Measurements from ENCODE around the gene RWDD1. TPM values are rescaled to one million over a fixed set of nuclear protein-coding genes. Genes with fewer than 3 reads are reported as not detected.

The RWDD1 gene, protein sequence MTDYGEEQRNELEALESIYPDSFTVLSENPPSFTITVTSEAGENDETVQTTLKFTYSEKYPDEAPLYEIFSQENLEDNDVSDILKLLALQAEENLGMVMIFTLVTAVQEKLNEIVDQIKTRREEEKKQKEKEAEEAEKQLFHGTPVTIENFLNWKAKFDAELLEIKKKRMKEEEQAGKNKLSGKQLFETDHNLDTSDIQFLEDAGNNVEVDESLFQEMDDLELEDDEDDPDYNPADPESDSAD
- 10 to 100 TPM; 29.1 to 29.5 TPM for total RNA-seq
- long read RNA-seq, full-length matches to known transcripts = 14 of 29 reads
- long read RNA-seq, partial matches to known transcripts = 15 of 29 reads
- long read RNA-seq, other reads (novel, unspliced or antisense) = 0 of 29 reads

DNA sequence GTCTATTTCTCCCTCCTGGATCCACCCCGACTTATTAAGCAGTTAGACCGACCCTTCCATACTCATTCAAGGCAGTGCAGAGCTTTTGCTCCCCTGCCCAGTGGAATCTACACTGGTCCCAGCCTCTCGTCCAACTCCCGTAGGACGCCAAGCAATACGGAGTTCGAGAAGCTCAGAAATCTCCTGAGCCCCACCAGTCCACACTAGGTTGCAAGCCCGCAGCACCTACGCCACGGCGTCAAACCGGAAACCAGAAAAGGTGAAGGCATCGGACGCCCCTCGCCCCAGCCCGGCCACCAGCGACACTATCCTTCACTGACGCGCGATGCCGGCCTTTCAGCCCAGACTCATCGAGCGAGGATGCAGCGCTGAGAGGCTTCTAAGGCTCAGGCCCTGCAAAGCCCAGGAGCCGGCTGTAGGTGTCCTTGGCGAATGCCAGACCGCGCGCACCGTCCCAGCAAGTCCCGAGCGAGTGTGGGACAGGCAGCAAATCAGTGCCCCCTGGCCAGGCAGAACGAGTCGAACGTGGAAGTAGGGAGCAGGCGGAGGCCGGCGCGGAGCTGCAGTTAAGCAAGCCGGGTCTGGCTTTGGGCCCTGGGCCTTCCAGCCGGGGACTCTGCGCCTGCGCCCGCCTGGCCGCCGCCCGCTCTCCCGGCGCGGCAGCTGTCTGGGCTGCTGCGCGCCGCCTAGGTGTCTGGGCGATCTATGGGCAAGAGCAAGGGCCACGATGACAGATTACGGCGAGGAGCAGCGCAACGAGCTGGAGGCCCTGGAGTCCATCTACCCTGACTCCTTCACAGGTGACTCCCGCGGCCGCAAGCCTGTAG lies at the start of gene RWDD1:
TSS of gene RWDD1 (plus strand) at position 649 of the 827 bp plus-strand sequence. CDS start at position 728, 79 bp downstream.
- peak; percentile 96 for ATAC-seq
- peak; percentile 98 to 99 for DNase-seq
- intact Hi-C loops (cut with DNase I, micrococcal nuclease) = no loop called here

DNA sequence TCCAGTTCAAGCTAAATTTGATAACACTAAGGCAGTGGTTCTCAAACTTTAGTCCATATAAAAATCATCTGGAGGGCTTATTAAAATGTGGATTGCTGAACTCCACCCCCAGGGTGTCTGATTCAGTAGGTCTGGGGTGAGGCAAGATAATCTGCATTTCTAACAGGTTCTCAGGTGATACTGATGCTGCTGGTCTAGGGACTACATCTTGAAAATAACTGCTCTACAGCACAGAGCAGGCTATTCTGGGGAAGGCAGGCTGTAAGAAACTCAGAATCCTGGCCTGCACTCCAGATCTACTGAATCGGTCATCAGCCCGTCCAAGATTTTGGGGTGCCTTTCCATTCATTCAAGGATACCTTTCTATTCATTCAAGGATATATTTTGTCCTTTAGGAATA lies 48.4 kb upstream of the RWDD1 start:
- ATAC-seq (no peak), DNase-seq (no peak)
- intact Hi-C loops (cut with DNase I, micrococcal nuclease) = no loop called here

DNA sequence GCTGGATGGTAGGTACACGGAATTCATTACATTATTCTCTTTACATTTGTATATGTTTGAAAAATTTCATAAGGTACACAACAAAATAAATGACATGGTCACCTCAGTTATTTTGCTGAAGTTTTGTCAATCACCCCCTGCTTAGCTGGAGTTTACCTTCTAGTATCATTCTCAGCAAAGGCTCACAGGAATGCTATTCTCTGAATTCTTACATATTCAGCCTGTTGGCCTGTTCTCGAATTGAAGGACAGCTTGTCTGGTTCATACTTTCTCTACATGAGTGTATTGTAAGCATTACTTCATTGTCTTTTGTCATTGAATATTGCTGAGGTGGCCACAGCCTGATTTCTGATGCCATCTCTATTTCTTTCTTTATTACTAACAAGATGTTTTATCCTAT lies 47.1 kb upstream of the RWDD1 start:
- DNase-seq (no peak), ATAC-seq (no peak)
- intact Hi-C loops (cut with DNase I, micrococcal nuclease) = no loop called here

DNA sequence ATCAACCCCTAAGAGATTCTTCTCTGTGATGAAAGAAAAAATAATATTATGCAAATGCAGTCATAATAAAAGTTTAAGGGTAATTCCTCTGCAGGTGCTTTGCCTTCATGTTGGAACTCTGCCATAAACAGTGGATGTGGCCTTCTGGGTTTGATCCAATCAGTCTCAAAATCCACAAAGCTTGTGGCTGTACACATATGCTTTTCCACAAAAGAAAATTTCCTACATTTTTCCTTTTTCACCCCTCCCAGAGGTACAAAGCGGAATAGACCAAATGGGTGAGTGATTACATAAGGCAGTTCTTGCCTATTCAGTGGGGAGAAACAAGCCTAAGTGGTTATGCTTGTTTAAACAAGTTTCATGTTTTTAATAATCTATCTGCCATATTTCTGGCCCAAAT lies 43.2 kb upstream of the RWDD1 start:
- no peak for ATAC-seq
- no peak for DNase-seq
- intact Hi-C loops (cut with DNase I, micrococcal nuclease) = no loop called here

DNA sequence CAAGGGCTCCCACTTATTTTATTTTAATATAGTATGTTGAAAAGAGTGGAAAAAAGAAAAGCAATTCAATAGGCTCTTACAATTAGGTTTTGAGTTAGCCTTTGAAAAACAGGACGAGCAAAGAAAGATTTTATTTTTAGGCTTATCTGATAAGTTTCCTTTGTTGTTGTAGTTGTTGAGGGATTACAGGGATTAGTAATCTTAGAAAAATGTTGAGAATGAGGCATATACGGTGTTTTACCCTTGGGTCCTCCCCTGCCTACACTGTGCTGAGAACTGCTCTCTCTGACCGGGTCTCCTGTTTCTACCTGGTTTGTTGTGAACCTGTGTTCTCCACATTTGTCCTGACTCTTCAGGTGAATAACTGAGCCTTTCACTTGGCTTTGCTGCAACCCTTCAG lies 42.5 kb upstream of the RWDD1 start:
- DNase-seq (no peak), ATAC-seq (no peak)
- intact Hi-C loops (cut with DNase I, micrococcal nuclease) = no loop called here

DNA sequence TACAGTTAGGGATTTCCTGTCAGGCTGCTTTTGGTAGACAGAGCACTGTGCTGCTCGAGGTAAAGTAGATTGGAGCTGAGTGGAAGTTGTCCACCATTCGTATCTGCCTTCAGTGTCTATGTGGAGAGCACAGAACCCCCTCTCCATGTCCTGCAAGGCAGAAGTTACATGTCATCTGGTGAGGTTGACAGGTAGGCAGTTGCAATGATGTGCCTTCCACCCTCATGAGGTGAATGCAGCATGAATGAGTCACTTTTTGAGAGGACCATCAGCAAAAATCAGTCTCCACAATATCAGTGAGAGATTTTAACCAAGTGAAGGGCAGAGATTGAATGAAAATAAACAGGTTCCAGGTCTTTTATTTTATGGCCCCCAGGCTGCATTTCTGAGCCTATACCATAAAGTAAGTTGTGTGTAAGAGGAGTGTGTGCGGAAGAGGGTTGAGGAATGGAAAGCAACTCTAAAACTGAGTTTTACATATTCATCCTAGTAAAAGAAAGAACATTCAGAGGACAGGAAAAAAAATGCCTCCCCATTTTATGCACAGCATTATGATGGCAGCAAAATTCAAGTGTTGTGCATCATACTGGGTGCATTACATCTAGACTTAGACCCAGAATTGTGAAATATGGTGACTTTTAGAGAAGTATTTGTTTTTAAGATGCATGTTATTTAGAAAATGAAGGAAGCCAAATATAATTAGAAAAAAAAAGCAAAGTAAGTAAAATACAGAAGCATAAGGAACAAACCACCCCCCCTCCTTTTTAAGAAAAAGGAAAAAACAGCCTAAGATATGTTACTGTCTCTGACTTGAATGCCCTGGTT lies 41.6 kb upstream of the RWDD1 start:
- intact Hi-C loops (cut with DNase I, micrococcal nuclease) = no loop called here
- DNase-seq = no peak
- ATAC-seq = no peak

DNA sequence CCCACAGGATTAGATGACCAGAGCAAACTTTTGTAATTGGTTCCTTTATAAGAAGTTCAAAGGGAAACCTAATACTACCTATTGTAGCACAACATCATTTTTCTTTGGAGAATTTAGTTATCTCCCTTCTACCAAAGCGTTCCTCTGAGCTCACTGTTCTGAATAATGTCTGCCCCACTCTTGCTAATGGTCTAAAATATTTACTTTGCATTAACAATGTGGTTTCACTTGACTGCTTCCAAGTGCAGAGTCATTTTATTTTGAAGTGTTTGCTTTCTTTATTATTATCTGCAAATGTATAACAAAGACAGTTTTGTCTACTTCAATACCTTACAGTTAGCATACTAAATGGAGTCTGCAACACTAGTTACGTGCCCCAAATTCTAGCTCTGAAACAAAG lies 40.9 kb upstream of the RWDD1 start:
- ATAC-seq (no peak), DNase-seq (no peak)
- intact Hi-C loops (cut with DNase I, micrococcal nuclease) = no loop called here

DNA sequence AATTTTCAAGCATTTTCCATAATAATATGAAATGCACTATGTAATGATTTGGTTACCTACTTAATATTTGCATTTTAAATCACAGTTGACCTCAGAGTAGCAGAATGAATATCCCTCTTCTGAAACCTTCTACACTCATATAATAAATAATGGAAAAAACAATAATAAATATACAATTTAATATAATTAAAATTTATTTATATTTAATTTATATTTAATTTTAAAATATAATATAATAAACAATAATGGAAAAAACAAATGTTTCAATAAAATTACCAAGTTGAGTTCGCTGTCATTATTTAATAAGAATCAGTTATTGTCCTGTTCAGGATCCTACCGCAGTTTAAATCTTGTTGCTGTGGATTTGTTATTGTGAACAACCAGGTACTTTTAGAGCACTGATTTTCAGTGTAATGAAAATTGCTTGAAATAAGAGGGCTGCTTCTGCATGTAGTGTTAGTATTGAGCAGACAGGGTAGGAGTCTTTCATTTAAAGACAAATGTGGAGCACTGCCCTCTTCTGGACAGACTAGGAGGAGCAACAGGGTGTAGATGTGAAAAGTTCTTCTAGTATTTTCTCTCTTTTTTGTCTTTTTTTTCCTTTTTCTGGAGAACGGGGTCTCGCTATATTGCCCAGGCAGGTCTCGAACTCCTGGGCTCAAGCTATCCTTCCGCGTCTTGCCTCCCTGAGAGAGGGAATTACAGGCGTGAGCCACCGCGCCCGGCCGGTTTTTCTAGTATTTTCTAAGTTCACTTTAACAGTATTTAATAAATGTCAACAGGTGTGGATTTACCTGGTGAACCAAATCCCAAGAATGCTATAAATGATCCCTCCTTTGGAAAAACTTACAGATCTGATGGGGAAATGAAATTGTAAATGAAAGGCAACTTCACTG lies 39.4 kb upstream of the RWDD1 start:
- ATAC-seq = peak; percentile 75
- DNase-seq = peak; percentile 32 to 59
- intact Hi-C loops (cut with DNase I, micrococcal nuclease) = no loop called here

DNA sequence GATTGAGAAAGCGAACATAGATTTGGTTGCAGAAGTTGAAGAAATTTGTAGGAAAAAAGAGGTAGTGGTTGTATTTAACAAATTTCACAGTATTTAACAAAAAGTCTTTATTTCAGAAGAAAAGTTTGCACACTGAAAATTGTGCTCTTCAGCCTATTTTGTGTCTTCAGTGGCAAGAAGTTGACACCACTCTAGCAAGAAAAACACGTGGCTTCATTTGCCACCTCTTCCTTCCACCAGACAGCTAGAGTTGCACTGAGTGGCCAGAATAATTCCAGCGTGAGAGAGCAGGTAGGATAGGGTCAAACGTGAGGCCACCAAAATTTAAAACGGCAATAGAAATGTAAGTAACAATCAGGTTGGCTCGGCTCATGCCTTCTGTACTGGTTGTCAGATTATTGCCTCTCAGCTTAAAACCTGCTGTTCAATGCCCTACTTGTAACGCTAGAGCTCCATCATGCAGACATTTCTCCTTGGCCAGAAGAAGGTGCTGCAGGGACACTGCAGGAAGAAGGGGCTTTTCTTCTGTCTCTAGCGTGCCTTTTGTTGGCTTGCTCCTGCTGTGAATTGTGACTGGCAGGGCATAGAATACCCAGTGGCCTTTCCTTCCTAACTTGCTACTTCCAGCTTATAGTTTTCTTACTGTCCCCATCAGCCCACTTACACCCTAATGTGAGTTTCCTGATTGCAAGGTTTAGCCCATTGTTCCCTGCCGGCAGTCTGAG lies 37.9 kb upstream of the RWDD1 start:
- ATAC-seq (no peak), DNase-seq (no peak)
- intact Hi-C loops (cut with DNase I, micrococcal nuclease) = no loop called here

DNA sequence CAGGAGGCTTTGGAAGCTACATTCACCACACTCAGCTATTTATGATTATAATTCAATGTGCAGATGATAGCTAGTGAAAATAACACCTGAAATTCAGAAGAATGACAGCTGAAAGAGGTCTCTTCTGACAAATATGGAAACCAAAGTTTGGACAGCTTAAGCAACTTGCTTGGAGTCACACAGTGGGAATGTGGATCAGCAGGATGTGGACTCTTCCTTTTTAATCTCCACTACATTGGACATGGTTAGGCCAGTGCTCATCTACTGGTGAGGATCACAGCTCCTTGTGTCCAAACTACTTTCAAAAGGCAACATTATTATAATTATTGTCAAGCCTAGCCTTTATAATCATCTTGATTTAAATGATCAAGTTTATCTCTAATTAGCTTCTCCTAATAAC lies 36.2 kb upstream of the RWDD1 start:
- intact Hi-C loops (cut with DNase I, micrococcal nuclease) = no loop called here
- no peak for ATAC-seq

DNA sequence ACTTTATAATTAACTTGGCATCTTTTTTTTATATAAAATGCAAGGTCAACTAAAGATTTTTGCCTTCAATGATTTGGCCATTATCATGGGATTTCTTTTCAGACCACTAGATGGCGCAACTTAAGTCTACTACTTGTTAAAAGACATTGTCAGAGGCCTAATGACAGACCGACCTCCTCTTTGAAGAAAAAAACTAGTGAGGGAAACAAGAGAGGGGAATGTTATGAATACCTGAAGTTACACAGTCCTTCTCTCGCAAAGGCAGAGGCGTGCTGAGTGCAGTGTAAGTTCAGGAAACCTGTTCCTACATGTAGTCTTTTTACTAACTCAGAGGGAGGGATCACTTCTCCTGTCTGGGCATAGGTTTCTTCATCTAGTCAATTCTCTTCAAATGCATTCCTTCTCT lies 35.1 kb upstream of the RWDD1 start:
- intact Hi-C loops (cut with DNase I, micrococcal nuclease) = no loop called here
- DNase-seq = no peak
- ATAC-seq = no peak

More for the DNA sequence above, 36.2 kb upstream of the RWDD1 start:
- DNase-seq = no peak

DNA sequence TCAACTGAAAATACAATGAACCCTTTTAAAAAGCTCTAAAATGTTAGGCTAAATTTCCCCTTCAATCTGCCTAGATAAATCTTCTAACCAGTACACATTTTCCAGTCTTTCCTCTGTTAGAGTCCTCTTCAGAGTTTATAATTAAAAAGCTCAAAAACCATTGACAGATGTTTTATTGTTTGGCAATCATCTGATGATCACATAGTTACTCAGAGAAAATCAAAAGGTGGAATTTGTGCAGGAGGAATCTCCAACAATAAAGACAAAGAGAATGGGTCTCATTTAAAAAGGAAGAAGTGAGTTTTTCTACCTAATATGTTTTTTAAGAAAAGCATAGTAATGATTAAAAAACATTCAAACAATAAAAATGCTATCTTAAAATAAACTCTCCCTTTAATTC lies 28.9 kb upstream of the RWDD1 start:
- ATAC-seq (no peak), DNase-seq (no peak)
- intact Hi-C loops (cut with DNase I, micrococcal nuclease) = no loop called here

DNA sequence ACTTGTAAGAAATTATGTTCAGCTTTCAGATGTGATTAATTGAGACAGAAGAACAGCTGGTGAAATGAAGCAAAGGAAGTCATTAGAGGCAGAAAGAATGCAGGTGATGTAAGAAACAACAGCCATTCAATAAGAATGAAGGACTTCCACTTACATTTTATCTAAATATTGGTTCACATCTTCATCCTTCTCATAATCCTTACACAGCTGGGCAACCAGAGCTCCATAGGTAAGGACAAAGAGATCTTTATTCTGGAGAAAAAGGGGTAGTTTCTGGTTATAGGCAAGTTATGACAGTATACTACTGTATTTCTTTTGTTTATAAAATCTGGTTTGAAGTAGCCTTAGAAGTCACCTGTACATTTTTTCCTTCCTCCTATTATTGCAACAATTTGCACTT lies 28.2 kb upstream of the RWDD1 start:
- ATAC-seq (no peak), DNase-seq (no peak)
- intact Hi-C loops (cut with DNase I, micrococcal nuclease) = no loop called here

DNA sequence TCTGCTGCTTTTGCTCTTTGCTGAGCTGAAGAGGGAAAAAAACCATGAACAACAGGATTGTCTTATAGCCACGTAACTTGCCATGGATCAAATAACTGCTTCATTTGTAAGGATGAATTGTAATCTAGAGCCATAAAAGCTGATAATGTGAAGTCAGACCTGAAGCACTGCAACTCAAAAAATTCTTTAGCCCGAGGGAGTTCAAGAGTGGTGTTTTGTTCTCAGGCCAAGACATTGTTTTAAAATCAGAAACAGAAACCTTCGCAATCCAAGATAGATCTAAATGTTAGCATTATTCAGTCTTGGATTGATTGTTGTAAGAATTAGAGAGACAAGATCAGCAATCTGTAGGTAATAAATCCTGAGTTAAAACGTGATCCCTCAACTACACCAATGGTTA lies 25.7 kb upstream of the RWDD1 start, which contains the start of gene TRAPPC3L:
TSS of gene TRAPPC3L (minus strand) at position 34 of the 400 bp plus-strand sequence. CDS start 170 bp downstream, outside the sequence.
- DNase-seq (no peak), ATAC-seq (no peak)
- intact Hi-C loops (cut with DNase I, micrococcal nuclease) = no loop called here

DNA sequence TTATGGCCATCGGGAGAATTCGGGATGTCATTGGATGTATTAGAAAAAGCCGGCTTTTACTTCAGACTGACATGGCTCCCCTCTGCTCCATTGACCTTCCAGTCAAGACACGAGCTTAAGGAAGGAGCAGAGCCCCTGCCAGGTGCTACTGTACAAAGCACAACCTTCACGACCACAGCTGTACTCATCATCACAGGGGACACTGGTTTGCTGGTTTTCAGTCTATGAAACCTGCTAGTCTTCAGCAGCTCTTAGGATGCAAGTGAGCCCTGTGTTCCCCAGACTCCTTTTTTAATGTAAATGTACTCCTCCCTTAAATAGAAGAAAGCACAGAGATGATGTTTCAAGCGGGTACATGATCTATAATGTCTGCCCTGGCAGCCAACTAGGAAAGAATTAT lies 23.9 kb upstream of the RWDD1 start:
- no peak for DNase-seq
- no peak for ATAC-seq
- intact Hi-C loops (cut with DNase I, micrococcal nuclease) = no loop called here

DNA sequence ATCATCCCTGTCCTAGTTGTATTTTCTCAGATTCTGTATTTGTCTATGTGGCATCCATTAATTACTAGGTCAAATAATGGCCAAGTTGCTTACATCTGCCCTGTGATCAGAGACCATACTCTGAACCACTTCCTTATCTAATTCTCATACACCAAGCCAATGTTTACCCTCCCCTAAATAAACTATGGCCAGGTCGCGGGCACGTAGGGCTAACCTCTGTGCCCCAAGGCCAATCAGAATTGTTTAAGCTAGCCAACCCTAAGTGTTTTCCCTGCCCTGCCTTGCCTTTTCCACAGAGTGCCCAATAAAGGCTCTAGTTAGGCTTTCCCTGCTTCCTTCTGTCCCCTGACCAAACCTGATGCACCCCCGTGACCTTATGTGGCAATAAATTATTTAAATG lies 20.5 kb upstream of the RWDD1 start:
- no peak for DNase-seq
- intact Hi-C loops (cut with DNase I, micrococcal nuclease) = no loop called here
- ATAC-seq = no peak

DNA sequence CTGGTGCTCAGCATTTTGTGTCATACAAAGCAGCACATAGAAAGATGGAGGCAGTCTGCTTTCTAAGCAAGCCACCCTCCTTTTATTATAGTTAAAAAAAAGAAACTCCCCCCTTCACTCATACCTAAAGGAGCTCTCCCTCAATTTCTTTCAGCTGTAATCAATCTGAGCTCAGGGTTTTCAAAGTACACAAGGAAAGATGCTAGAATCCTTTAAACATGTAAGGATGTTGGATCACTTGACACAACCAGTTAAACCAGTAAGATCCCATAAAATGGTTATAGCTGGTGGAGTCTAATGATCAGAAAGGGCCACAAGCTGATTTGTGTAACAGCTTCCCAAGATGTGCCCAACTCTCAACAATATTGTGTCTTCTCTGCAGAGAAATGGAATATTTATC lies 17.9 kb upstream of the RWDD1 start, which contains the start of gene CALHM4:
TSS of gene CALHM4 (plus strand) at position 301 of the 400 bp plus-strand sequence. CDS start at position 344, 43 bp downstream.
- no peak for ATAC-seq
- intact Hi-C loops (cut with DNase I, micrococcal nuclease) = no loop called here
- no peak for DNase-seq

DNA sequence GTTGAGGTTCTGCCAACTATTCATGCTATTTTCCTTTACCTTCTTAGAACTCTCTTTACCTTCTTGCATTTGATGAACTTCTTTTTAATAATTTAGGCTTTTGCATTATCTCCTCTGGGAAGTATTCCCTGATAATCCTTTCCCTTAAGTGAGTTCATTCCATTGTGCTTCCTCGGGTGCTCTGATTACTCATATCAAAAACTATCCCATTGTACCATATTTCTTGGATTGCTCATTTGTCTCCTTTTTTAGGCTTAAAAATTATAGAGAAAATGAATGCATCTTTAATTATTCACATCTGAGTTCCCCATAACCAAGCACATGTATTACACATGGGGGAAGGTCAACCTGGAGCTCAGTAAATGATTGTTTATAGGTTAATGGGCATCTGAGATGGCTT lies 15.2 kb upstream of the RWDD1 start:
- ATAC-seq (no peak), DNase-seq (no peak)
- intact Hi-C loops (cut with DNase I, micrococcal nuclease) = no loop called here
